HUES6 (cell line): ENCODE results near the gene BNIPL.
A peak's percentile ranks its signal among the peaks of the same experiment; 100 is the strongest.

Experiments used
- H3K27ac ChIP-seq: 2 replicates; pipeline ENCODE4 v1.7.0; 2013; ENCODE audit warnings: low read depth, mild to moderate bottlenecking, low read length, inconsistent platforms
- H3K27me3 ChIP-seq: 2 replicates; pipeline ENCODE4 v1.6.1; 2013; ENCODE audit warnings: low read length; ENCODE audit not compliant: control insufficient read depth, insufficient read depth
- H3K36me3 ChIP-seq: 2 replicates; pipeline ENCODE4 v1.6.1; 2013; ENCODE audit warnings: low read length; ENCODE audit not compliant: control insufficient read depth, insufficient read depth
- H3K4me1 ChIP-seq: 2 replicates; pipeline ENCODE4 v1.6.1; 2013; ENCODE audit warnings: low read length; ENCODE audit not compliant: control insufficient read depth, insufficient read depth
- H3K4me3 ChIP-seq: 2 replicates; pipeline ENCODE4 v1.5.1; 2013; ENCODE audit warnings: low read depth, low read length
- H3K9ac ChIP-seq: one replicate; pipeline ENCODE4 v1.6.1; 2013; ENCODE audit warnings: mild to moderate bottlenecking, low read length
- H3K9me3 ChIP-seq: 2 replicates; pipeline ENCODE4 v1.6.1; 2013; ENCODE audit warnings: low read depth, low read length; ENCODE audit not compliant: control insufficient read depth, insufficient read depth

BNIPL gene

DNA sequence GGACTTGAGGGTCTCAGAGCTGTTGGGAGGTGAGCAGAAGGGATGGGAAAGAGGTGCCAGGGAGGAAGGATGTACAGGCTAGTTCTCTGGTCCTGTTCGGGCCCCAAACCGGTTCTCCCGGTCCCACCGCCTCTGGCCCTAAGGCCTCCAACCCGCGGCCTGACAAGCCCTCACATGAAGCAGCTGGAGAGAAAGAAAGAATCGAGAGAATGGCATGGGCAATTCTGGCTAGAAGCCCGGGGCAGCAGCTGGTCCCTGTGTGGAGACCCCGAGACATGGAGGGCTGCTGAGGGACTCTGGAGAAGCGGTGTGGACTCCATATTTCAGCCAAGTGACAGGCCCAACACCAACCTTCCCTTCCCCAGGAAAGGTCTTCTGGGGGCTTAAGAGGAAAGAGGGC lies 22.3 kb downstream of the BNIPL start:
- H3K4me1 ChIP-seq: peaks cover 21% of the 10 kb centered on the region
- H3K9ac ChIP-seq: peak overlapping the region; percentile 96
- H3K27ac ChIP-seq: peak overlapping the region; percentile 88; the same call in 1 of the 2 replicates
- H3K36me3 ChIP-seq: peaks cover 33% of the 10 kb centered on the region
- H3K9me3 ChIP-seq: no peaks in the 10 kb centered on the region
- no peaks in the 10 kb centered on the region for H3K27me3 ChIP-seq
- H3K4me3 ChIP-seq: peak overlapping the region; percentile 97

- peak within 1 kb of the TSS; percentile 88 for H3K27ac ChIP-seq
- H3K4me1 ChIP-seq: peaks cover 22% of the 10 kb centered on the region
- peak within 1 kb of the TSS; percentile 97 for H3K4me3 ChIP-seq
- no peaks in the 10 kb centered on the region for H3K9me3 ChIP-seq
- peak within 1 kb of the TSS; percentile 96 for H3K9ac ChIP-seq
- no peaks in the 10 kb centered on the region for H3K27me3 ChIP-seq
- H3K36me3 ChIP-seq: peaks cover 26% of the 10 kb centered on the region
Observed at GRCh38 chr1:151059109-151060006, 23.0 kb downstream of the BNIPL start, which contains the start of gene CDC42SE1. CDC42SE1 (minus strand) TSS chr1:151059622; CDS start chr1:151055730, 3,892 bp downstream.

DNA sequence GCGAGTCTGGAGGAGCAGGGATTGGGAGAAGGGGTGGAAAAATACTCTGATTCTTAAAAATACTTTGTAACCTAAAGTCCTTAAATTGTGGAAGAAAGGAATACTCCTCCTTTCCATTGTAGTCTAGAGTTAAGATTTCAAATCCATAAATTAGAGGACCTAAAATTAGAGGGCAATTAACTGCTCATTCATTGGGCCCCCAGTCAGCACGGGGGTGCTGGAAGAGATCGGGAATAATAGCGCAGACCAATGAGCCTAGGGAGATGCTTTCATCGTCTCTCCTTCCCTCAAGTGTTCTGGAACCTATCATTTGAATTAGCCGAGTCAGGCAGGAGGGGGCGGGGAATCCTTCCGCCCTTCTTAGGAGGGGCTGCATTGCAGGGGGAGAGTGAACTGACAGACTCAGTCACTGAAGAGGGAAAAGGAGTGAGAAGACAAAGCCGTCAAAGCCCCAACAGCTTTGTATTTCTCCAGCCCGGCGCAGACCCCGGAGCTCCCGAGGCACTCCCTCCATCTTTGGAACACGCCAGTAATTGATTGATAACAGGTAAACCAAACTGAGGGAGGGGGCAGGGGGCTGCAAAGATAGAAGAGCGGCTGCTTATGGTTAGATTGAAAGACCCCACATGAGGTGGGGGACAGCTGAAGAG lies 23.7 kb downstream of the BNIPL start, which contains the start of gene MLLT11:
TSS of gene MLLT11 (plus strand) at position 391 of the 650 bp plus-strand sequence. CDS start 6,828 bp downstream, outside the sequence.
- Histone ChIP-seq H3K4me3 (peak within 1 kb of the TSS; percentile 97), H3K9me3 (no peaks in the 10 kb centered on the region), H3K36me3 (peaks cover 19% of the 10 kb centered on the region), H3K27ac (peak within 1 kb of the TSS; percentile 88), H3K4me1 (peaks cover 24% of the 10 kb centered on the region), H3K9ac (peak within 1 kb of the TSS; percentile 96), H3K27me3 (no peaks in the 10 kb centered on the region)

GRCh38 chr1:151060657-151061421 lies 24.5 kb downstream of the BNIPL start:
- peaks cover 13% of the 10 kb centered on the region for H3K36me3 ChIP-seq
- no peaks in the 10 kb centered on the region for H3K27me3 ChIP-seq
- H3K9me3 ChIP-seq: no peaks in the 10 kb centered on the region
- peak overlapping the region; percentile 97 for H3K4me3 ChIP-seq
- peak overlapping the region; percentile 73; the same call in 1 of the 2 replicates for H3K27ac ChIP-seq
- peak overlapping the region; percentile 88 for H3K9ac ChIP-seq
- peaks cover 24% of the 10 kb centered on the region for H3K4me1 ChIP-seq

- Histone ChIP-seq H3K9ac (peak overlapping the region; percentile 88), H3K4me1 (peaks cover 21% of the 10 kb centered on the region), H3K9me3 (no peaks in the 10 kb centered on the region), H3K4me3 (peak overlapping the region; percentile 97), H3K27me3 (no peaks in the 10 kb centered on the region), H3K27ac (no peak overlapping the region), H3K36me3 (peaks cover 9% of the 10 kb centered on the region)
Observed at GRCh38 chr1:151061704-151062103, 25.3 kb downstream of the BNIPL start.

DNA sequence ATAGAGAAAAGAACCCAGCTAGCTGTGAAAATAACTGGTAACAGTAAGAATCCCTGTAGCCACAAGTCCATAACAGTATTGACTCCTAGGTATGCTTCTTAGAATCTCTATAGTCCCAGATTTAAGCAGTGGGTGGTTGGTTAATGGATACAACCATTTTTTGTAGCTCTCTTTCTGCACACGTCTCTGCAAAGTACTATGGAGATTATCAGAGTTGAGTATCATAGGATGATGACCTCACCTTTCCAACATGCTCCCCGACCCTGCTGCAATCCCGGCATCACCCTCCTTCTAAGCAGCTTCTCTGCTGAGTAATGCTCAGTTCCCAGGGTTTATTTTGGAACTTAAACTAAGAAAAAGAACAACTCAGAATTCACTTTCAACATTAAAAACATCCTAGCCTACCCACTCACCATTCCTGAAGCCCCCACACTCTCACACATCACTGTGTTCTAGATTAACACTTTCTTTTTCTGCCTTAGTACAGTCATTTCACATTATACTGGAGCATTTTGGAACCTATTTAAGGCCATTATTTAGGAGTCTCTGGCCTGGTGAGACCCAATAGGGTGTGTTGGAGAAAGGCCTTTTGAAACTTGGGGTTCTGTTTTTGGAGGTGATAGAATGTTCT lies 26.5 kb downstream of the BNIPL start:
- H3K4me3 ChIP-seq: no peak overlapping the region

DNA sequence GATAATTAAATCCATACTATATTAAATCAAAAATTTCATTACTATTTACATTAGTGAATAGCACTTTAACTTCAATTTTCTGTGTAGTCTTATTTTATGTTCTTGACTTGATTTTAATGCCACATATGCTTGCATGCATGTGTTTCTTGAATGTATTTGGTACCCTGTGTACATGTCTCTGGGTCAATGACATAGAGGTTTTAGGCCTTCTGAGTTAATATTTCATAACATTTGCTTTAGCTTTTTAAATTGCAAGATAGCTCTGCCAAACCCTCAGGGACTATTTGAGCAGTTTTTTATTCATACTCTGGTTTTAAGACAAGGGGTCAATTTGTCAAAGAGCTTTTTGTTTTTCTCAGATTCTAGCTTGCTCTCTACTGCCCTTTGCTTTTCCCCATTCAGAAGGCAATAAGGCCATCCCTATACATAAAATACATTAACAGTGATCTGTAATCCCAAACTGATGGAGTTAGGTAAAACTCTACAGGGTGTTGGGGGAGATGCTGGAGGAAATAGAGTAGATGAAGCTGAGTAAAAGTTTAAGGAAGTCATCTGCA lies 28.8 kb downstream of the BNIPL start:
- no peak overlapping the region for H3K4me3 ChIP-seq
- H3K9me3 ChIP-seq: no peaks in the 10 kb centered on the region
- H3K4me1 ChIP-seq: peaks cover 9% of the 10 kb centered on the region
- H3K27me3 ChIP-seq: no peaks in the 10 kb centered on the region
- no peak overlapping the region for H3K9ac ChIP-seq
- no peak overlapping the region for H3K27ac ChIP-seq
- H3K36me3 ChIP-seq: peaks cover 14% of the 10 kb centered on the region

More for the DNA sequence above, 26.5 kb downstream of the BNIPL start:
- H3K27ac ChIP-seq: no peak overlapping the region
- H3K9ac ChIP-seq: no peak overlapping the region
- peaks cover 16% of the 10 kb centered on the region for H3K4me1 ChIP-seq
- peaks cover 14% of the 10 kb centered on the region for H3K36me3 ChIP-seq
- H3K27me3 ChIP-seq: no peaks in the 10 kb centered on the region
- H3K9me3 ChIP-seq: no peaks in the 10 kb centered on the region

GRCh38 chr1:151067185-151067584 lies 30.8 kb downstream of the BNIPL start:
- H3K4me3 ChIP-seq: no peak overlapping the region
- H3K4me1 ChIP-seq: peaks cover 6% of the 10 kb centered on the region; the same call in 1 of the 2 replicates
- H3K9me3 ChIP-seq: no peaks in the 10 kb centered on the region
- H3K36me3 ChIP-seq: peaks cover 14% of the 10 kb centered on the region
- H3K9ac ChIP-seq: no peak overlapping the region
- H3K27ac ChIP-seq: no peak overlapping the region
- H3K27me3 ChIP-seq: no peaks in the 10 kb centered on the region

GRCh38 chr1:151069103-151069486 lies 32.7 kb downstream of the BNIPL start:
- H3K36me3 ChIP-seq: peaks cover 14% of the 10 kb centered on the region
- no peak overlapping the region for H3K27ac ChIP-seq

More at GRCh38 chr1:151069103-151069486, 32.7 kb downstream of the BNIPL start:
- Histone ChIP-seq H3K4me1 (peaks cover 3% of the 10 kb centered on the region; the same call in 1 of the 2 replicates), H3K4me3 (no peak overlapping the region), H3K9me3 (no peaks in the 10 kb centered on the region), H3K9ac (no peak overlapping the region), H3K27me3 (no peaks in the 10 kb centered on the region)
